ENCODE results near the gene RGS2. TPM values are rescaled to one million over a fixed set of nuclear protein-coding genes. Genes with fewer than 3 reads are reported as not detected.

The RGS2 gene
- total RNA-seq, 1 donor from 2014 or later: 6.3 TPM

DNA sequence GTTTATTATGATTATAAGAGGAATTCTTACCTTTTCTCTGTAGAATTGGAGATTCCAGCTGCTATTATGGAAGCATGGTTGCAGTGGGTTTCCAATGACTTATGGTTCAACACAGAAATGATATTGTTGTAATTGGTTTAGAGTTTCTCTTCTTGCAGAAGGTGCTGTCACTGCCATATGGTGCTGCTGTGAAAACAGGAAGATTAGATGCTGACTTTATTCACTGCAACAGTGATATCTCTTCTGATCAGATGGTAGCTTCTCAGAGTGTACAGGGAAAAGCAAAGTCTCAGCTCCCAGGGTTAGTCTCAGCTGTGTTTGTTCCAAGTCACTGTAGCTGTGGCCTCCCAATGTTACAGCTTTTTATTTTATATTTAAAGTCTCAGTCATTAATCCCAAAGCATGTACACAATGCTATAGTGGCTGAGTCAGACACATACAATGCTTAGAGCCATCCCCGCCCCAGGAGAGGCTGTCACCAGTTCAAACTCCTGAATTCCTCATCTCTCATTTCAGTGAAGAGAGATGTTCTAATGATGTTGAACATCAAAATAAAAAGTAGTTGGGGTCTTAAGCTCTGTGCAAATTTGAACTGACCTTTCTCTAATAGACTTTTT, 42.7 kb upstream of the RGS2 start:
- DNase-seq (ENCODE audit: low read depth): no peak
- TF ChIP-seq, protein P1, sequence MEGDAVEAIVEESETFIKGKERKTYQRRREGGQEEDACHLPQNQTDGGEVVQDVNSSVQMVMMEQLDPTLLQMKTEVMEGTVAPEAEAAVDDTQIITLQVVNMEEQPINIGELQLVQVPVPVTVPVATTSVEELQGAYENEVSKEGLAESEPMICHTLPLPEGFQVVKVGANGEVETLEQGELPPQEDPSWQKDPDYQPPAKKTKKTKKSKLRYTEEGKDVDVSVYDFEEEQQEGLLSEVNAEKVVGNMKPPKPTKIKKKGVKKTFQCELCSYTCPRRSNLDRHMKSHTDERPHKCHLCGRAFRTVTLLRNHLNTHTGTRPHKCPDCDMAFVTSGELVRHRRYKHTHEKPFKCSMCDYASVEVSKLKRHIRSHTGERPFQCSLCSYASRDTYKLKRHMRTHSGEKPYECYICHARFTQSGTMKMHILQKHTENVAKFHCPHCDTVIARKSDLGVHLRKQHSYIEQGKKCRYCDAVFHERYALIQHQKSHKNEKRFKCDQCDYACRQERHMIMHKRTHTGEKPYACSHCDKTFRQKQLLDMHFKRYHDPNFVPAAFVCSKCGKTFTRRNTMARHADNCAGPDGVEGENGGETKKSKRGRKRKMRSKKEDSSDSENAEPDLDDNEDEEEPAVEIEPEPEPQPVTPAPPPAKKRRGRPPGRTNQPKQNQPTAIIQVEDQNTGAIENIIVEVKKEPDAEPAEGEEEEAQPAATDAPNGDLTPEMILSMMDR (conservative IDR thresholded peaks at IDR 0.05; ENCODE audit: low read depth, low read length): no peak
- no peak overlapping the region for H3K4me3 ChIP-seq (ENCODE audit: low read depth, low read length)

GRCh38 chr1:192766876-192767275, 42.0 kb upstream of the RGS2 start:
- TF ChIP-seq, protein P1 (conservative IDR thresholded peaks at IDR 0.05; ENCODE audit: low read depth, low read length): peak; percentile 5
- no peak for DNase-seq (ENCODE audit: low read depth)
- no peak overlapping the region for H3K4me3 ChIP-seq (ENCODE audit: low read depth, low read length)

DNA sequence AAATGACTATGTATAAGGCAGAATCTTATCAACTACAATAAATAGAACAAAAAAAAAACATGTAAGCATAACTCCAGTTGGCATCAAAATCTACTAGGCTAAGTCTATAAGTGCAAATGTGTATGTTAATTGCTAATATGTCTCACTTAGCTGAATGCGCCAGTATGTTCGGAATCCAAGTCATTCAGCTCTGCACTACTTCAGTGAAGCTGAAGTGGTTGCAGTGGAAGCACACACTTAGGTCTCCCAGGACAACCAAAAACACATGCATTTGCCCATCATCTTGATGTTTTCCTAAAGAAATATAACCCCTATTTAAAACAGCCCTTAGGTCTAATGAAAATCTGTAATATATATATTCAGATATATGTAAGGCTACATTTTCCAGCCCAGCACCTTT, 41.0 kb upstream of the RGS2 start:
- no peak overlapping the region for H3K4me3 ChIP-seq (ENCODE audit: low read depth, low read length)
- TF ChIP-seq, protein P1 (conservative IDR thresholded peaks at IDR 0.05; ENCODE audit: low read depth, low read length): no peak
- DNase-seq (ENCODE audit: low read depth): no peak

DNA sequence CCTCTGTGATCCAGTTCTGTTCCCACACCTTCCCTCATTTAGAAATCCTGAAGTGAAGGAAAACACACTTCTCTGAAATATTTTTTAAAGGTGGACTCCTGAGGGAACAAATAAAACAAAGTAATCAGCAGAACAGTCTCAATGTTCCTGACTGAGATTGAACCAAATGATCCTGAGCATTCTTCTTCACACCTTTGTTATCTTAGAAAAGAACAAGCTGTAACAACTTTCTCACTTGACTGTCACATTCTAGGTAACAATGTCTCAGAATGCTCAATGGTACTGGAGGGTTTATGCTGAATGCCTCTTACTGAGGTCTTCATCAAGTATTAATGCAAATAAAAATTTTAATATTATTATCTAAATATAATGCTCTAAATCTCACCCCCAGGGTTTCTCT, 40.4 kb upstream of the RGS2 start:
- no peak overlapping the region for H3K4me3 ChIP-seq (ENCODE audit: low read depth, low read length)
- DNase-seq (ENCODE audit: low read depth): no peak
- TF ChIP-seq, protein P1 (conservative IDR thresholded peaks at IDR 0.05; ENCODE audit: low read depth, low read length): no peak

- TF ChIP-seq, protein P1 (conservative IDR thresholded peaks at IDR 0.05; ENCODE audit: low read depth, low read length): no peak
- H3K4me3 ChIP-seq (ENCODE audit: low read depth, low read length): no peak overlapping the region
- no peak for DNase-seq (ENCODE audit: low read depth)
Observed at GRCh38 chr1:192771341-192771740, 37.5 kb upstream of the RGS2 start.

GRCh38 chr1:192775631-192776030, 33.2 kb upstream of the RGS2 start:
- TF ChIP-seq, protein P1 (conservative IDR thresholded peaks at IDR 0.05; ENCODE audit: low read depth, low read length): no peak
- no peak for DNase-seq (ENCODE audit: low read depth)
- no peak overlapping the region for H3K4me3 ChIP-seq (ENCODE audit: low read depth, low read length)

DNA sequence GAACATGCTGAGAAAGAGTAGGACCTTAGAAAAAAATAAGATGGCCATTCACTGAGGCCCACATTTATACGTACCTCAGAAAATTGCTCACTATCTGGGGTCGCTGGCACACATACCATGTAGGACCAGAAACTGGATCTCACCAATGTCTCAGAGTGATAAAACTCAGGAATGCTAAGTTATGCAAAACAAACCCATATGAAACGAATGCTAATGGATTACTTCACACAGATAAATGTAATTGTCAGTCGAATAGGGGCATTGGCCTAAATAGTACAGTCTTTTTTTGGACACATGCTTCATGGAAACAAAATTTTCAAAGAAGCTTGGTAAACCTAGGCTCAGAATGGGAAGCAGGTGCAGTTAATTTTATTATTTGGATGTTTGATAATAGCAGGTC, 32.6 kb upstream of the RGS2 start:
- TF ChIP-seq, protein P1 (conservative IDR thresholded peaks at IDR 0.05; ENCODE audit: low read depth, low read length): no peak
- DNase-seq (ENCODE audit: low read depth): no peak
- no peak overlapping the region for H3K4me3 ChIP-seq (ENCODE audit: low read depth, low read length)

Measured in epithelial cell of proximal tubule (primary cell).